HCT116 (cell line): ENCODE results near the gene LKAAEAR1.

Source experiments
- CTCF ChIP-seq, 3 experiments: fragments of 200-600 bp in 1 of 3; sonication (generic) in 1 of 3; IDR thresholded peaks in 2 of 3; conservative IDR thresholded peaks in 1 of 3; 2 replicates each; pipeline ENCODE4 v1.5.1; 2012 to 2017; ENCODE audit warnings: low read depth in 2 of 3, low read length in 2 of 3, antibody characterized with exemption in 1 of 3, borderline replicate concordance in 1 of 3, control low read depth in 1 of 3, mild to moderate bottlenecking in 1 of 3, mixed read lengths in 1 of 3, mixed run types in 1 of 3, moderate library complexity in 1 of 3; ENCODE audit not compliant: insufficient read depth in 1 of 3
- ELF1 ChIP-seq: IDR thresholded peaks from 2 replicates; pipeline ENCODE4 v1.6.1; 2012; ENCODE audit warnings: low read depth, borderline replicate concordance
- EZH2 ChIP-seq: fragments of 200-600 bp; sonication (generic); IDR thresholded peaks from 2 replicates; pipeline ENCODE4 v1.6.1; 2017; ENCODE audit warnings: antibody characterized with exemption, mixed run types
- JUND ChIP-seq: IDR thresholded peaks from 2 replicates; pipeline ENCODE4 v1.6.1; 2012
- POLR2A ChIP-seq: IDR thresholded peaks from 2 replicates; pipeline ENCODE4 v1.7.0; 2011; ENCODE audit warnings: borderline replicate concordance; ENCODE audit not compliant: insufficient read depth, insufficient read length; ENCODE audit errors: extremely low read depth

DNA sequence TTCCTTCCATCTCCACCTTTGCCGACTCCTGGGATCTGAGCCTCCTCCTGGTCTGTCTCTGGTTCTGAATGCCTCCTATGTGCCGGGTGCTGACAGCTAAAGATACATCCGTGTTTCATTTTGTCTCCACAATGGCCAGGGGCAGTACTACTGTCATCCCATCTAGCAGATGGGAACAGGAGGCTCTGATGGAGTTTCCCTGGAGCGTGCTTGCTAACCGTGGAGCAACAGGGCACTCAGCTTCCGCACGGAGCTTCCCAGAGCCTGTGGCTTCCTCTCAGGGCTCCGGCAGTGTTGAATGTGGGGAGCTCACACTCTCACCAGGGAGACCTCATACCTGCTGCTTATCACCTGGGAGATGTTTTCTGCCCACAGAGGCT, 35.1 kb upstream of the LKAAEAR1 start:
- TF ChIP-seq CTCF (IDR thresholded peaks at IDR 0.05 in 2 of 3, conservative IDR thresholded peaks at IDR 0.05 in 1 of 3; ENCODE audit: borderline replicate concordance in 1 of 3, insufficient read depth in 1 of 3, low read depth in 2 of 3, low read length in 2 of 3) = no peak
- no peak for TF ChIP-seq JUND
- TF ChIP-seq EZH2 = no peak
- no peak for TF ChIP-seq POLR2A
- TF ChIP-seq ELF1 = no peak
